Measurements from ENCODE around the gene ZDHHC12.

DNA sequence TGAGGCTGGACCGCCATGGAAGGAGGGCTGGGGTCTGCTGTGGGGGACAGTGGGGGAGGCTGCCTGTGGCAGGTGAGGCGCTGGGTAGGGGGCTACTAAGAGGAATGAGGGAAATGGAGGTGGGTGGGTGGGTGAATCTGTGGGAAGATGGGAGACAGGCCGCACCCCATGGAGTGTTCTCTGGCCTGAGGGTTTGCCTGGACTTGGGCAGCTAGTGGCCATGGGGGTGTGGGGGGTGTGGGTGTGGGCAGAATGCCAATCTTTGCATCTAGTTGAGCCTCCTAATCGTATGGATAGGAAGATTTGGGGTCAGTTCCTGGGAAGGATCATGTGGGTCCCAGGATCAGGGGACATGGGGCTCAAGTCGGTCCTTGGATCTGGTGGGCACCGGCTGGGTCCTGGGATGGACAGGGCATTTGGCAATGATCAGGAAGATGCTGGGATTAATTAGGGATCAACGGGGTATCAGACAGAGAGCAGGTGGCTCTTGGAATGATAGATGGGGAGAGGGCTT, 518 bp downstream of the ZDHHC12 start:
- TF ChIP-seq, protein P1, sequence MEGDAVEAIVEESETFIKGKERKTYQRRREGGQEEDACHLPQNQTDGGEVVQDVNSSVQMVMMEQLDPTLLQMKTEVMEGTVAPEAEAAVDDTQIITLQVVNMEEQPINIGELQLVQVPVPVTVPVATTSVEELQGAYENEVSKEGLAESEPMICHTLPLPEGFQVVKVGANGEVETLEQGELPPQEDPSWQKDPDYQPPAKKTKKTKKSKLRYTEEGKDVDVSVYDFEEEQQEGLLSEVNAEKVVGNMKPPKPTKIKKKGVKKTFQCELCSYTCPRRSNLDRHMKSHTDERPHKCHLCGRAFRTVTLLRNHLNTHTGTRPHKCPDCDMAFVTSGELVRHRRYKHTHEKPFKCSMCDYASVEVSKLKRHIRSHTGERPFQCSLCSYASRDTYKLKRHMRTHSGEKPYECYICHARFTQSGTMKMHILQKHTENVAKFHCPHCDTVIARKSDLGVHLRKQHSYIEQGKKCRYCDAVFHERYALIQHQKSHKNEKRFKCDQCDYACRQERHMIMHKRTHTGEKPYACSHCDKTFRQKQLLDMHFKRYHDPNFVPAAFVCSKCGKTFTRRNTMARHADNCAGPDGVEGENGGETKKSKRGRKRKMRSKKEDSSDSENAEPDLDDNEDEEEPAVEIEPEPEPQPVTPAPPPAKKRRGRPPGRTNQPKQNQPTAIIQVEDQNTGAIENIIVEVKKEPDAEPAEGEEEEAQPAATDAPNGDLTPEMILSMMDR (IDR thresholded peaks at IDR 0.05; ENCODE audit: low read depth, low read length, missing input control) = no peak
- no peak for TF ChIP-seq NR2F2 (IDR thresholded peaks at IDR 0.05)
- TF ChIP-seq RAD21 (IDR thresholded peaks at IDR 0.05) = no peak

All from liver (tissue), 3 donors.